GM18870 (cell line): ENCODE results near the gene BCR.

Experiments used
- ATAC-seq: cut with Tn5 transposase; IDR thresholded peaks from one replicate; pipeline ENCODE4 v1.9.1; 2021; ENCODE audit warnings: moderate library complexity; ENCODE audit not compliant: unreplicated experiment

BCR gene

DNA sequence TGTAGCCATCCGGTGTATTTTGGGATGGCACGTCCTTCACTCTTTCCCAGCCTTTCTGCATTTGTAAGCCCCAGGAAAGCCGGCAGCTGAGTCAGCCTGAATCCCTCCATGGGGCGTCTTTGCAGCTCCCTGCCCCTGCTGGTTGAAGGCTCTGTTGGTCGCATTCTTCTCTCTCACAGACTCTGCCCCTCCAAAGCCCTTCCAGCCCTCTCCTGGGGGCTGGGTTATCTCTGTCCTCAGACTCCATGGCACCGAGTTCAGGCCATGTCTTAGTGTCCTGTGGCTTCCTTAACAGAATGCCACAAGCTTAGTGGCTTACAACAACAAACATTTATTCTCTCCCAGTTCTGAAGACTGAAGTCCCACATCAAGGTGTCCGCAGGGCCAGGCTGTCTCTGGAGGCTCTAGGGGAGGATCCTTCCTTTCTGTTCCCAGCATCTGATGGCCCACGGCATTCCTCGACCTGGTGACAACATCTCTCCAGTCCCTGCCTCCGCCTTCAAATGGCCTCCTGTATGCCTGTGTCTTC is 62.2 kb downstream of the BCR start:
- no peak for ATAC-seq

DNA sequence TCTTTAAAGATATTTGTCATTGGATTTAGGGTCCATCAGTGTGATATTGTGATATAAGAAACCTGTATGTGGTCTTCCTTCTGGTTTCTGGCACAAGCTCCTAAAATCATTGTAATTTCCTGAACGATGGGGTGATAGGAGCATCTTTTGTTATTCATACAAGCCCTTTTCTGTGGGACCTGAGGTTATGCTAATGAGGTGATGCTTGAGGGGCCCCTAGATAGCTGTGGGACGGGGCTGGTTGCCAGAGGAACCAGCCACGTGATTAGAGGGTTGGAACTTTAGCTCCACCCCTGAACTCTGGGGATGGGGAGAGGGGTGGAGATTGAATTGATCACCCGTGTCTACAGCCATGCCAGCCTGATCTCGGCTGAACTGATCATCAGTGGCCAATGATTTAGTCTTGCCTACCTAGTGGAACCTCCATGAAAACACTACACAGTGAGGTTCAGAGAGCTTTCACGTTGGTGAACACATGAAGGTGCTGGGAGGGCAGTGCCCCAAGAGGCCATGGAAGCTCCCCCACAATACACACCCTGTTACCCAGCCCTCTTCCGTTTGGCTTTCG is 62.8 kb downstream of the BCR start:
- ATAC-seq: no peak

GRCh38 chr22:23243859-23244689 is 63.8 kb downstream of the BCR start:
- ATAC-seq: no peak

GRCh38 chr22:23244690-23245044 is 64.4 kb downstream of the BCR start:
- no peak for ATAC-seq

- no peak for ATAC-seq
Observed at GRCh38 chr22:23245045-23245798, 64.9 kb downstream of the BCR start.

DNA sequence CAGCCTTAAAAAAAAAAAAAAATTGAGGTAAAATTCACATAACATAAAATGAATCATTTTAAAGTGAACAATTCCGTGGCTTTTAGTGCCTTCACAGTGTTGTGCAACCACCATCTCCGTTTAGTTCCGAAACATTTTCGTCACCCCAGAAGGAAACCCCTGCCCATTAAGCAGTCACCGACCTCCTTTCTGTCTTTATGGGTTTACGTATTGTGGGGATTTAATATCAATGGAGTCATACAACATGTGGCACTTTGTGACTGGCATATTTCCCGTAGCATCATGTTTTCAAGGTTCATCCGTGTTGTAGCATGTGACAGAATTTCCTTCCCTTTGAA is 65.5 kb downstream of the BCR start:
- ATAC-seq: no peak

DNA sequence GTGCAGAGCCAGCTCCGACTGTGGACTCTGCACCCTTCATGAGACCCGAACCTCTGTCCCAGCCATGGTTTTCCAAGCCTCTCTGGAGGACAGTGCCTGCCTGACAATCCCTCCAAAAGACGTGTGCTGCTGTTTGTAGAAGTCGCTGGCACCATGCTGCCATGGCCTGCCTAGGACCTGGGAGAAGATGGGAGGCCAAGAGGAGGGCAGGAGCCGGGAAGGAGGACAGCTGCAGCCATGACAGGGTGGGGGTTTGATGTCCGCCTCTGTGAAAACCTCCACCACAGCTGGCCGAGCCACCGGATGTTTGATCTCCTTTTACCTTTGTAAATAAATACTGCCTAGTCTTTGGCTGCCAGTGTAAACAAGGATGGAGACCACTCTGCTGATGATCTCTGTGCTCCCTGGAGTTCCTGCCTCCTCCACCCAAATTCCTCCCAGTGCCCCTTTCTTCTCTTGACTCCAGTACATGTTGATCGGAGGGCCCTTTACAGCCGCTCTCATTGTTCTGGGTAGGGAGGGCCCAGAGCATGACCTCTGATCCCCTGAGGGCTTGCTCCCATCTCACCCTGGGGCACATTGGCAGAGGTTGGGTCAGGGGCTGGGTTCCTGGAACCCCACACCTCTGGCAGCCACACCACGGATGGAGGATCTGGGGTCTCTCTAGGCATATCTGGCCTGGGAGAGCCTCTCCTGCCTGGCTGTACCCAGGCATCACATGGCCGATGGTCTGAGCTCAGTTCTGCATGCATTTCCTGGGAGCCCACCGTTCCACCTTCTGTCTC is 66.9 kb downstream of the BCR start:
- ATAC-seq: no peak

- no peak for ATAC-seq
Observed at GRCh38 chr22:23248583-23248982, 68.3 kb downstream of the BCR start.

DNA sequence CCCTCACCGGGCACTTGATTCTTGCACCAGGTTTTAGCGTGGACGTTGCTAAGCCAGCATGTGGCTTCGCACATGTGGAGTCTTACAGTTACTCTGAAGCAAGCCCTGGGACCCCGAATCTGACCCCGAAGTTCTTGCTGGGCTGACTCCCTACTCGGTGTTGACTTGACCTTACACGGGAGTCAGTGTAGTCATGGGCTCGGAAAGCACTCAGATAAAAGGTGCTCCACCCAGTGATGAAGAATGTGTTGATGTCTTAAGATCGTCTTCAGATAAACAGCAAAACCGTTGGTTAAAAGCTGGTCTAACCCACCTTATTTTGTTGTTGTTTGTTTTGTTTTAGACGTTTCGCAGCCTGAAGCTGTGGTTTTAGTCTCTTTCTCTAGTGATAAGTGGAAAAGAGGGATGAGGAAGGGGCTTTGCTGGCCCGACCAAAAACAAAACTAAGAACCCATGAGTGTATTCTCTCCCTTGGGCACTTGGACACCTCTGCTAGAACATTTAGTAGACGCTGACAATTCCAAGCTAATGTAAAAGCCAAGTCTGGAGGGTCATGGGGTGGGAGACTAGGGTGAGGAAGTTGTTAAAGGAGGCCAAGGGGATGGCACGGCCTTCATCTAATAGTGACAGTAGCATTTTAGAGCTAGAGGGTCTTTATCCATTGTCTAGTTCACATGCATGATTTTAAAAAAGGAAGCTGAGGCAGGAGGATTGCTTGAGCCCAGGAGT is 69.9 kb downstream of the BCR start:
- ATAC-seq: no peak

GRCh38 chr22:23250785-23251363 is 70.6 kb downstream of the BCR start:
- ATAC-seq: no peak

- no peak for ATAC-seq
Observed at GRCh38 chr22:23251445-23252093, 71.3 kb downstream of the BCR start.

GRCh38 chr22:23253475-23254055 is 73.3 kb downstream of the BCR start:
- no peak for ATAC-seq

DNA sequence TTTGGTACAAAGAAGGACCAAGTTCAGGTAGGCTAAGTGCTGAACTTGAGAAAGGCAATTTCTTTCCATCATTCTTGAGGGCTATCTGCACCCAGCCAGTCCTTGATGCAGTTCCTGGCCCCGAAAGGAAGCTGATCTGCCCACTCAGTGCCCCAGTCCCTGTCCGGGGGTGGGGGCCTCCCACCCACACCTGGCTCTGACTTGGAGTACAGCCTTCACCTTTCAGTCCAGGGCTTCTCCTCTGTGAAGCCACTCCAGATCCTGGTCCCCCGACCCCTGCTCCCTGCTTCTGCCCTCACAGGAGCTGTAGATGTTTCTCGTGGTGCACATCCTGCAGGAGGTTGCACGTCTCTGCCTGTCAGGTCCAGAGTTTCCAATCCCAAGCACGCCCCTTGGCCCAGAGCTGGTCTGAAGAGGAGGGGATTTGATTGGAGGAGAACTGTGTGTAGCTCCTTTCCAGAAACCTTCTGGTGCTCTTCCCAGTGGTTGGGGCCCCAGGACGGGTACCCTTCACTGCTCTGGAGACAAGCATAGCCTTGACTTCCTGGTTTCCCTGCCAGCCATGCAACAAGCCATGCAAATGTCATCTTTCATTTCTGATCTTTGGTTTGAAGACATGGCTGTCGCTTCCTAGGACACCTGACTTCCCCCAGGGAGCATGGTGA is 75.3 kb downstream of the BCR start:
- no peak for ATAC-seq

DNA sequence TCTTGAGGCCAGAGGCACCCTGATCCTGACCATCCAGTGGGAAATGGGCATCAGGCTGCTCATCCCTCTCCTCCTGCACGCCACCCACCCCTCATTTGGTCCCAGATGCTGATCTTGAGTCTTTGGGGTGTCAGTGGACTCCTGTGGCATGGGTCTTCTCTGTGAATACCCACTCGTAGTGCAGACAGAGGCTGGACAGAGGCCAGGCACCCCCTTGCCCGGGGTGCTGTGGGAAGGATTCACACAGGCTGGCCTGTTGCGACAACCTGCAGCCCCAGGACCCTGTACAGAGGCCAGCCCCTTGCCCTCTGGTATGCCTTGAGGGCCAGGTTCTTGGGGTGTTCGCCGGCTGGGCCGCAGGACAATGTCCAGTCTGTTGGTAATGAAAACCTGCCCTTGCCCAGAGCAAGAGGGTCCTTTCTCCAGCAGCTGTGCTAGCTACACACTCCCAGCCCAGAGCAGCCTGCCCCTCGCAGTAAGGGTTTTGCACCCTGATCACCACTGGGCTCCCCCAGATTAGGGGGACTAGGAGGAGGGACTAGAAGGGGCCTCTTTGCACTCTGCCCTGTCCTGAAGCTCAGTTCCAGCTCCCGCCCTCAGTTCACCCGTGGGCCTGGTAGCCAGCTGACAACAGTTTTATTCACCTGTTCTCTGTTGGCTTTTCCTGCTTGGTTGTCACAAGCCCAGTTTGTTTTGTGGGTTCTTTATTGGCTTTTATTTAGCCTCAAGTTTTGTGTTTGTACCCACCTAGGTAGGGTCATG is 76.0 kb downstream of the BCR start:
- no peak for ATAC-seq

DNA sequence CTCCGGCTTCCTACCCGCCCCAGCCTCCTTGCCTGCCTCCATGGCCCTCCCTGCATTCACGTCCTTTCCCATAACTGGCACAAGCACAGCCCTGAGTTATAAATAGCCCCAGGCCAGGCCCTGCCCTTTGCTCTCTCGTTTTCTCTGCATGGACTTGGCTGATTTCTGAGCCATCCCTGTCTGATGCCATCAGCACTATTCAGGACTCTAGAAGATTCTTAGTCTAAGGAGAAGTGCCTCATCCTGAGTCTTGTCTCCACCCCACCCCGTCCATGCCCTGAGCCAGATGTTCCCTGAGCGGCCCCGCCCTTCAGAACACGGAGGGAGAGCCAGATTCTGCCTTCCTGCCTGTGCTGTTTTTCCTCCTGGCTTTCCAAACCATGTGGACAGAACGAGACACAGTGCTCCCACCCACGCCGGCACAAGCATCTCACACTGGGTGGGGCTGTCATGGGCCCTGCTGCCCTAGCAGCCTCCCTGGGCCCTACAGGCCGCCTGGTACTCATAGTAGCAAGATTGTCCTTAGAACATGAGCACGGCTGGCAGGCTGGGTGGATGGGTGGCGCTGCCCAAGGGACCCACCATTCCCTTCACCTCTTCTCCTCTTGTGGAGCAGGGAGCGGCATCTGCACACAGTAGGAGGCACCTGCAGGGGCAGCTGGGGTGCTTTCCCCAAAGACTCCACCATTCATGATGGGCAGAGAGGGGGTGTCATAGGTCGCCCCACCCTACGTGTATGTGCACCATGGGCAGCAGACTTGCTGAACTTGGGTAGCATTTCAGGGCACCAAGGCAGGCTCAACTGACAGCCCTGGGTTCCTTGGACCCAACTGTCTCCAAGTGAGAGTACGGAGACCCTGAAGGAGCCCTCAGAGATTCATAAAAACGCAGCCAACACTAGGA is 76.9 kb downstream of the BCR start:
- ATAC-seq: no peak

DNA sequence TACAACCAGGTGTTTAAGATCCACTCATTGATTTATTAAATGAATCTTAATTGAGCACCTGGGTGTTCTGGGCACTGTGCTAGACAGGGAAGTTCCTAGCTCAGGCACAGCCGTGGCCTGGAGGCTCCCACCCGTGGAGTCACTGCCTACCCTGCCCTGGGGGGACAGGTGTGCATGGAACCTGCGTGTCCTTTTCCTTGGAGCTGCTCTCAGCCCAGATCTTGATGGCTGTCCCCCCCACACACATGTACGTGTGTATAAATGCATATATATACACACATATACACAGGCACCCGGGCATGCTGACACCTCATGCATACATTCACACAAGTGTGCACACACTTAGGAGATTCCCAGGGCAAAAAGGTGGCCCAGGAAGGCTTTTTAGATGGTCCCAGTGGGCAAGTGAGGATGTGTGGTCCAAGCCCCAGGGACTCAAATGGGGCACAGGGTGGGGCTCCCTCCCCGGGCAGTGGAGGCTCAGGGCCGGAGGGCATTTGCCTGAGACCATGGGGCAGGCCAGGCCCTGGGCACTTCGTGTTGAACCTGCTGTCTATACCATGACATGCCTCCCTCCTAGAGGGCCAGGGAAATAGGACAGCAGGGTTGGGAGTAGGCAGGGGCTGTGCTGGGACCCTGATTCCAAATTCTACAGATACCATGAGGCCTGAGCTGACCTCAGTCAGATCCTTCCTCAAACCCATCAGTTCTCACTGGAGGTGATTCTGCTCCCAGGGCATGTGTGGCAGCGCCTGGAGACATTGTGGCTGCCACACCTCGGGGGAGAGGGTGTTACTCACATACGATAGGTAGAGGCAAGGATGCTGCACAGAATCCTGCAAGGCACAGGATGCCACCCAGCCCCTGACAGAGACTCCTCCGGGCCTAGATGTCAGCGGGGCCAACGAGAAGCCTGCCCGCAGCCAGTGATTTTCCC is 77.8 kb downstream of the BCR start:
- no peak for ATAC-seq
